ENCODE measurements around the gene AXIN2.

DNA sequence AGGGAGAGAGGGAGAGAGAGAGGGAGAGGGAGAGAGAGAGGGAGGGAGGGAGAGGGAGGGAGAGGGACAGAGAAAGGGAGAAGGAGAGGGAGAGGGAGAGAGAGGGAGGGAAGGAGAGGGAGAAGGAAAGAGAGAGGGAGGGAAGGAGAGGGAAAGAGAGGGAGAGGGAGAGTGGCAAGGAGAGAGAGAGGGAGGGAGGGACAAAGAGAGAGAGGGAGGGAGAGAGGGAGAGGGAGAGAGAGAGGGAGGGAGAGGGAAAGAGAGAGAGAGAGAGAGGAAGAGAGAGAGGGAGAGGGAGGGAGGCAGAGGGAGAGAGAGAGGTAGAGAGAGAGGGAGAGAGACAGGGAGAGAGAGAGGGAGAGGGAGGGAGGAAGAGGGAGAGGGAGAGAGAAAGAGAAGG lies 73.5 kb downstream of the AXIN2 start:
- TF ChIP-seq, protein P1, sequence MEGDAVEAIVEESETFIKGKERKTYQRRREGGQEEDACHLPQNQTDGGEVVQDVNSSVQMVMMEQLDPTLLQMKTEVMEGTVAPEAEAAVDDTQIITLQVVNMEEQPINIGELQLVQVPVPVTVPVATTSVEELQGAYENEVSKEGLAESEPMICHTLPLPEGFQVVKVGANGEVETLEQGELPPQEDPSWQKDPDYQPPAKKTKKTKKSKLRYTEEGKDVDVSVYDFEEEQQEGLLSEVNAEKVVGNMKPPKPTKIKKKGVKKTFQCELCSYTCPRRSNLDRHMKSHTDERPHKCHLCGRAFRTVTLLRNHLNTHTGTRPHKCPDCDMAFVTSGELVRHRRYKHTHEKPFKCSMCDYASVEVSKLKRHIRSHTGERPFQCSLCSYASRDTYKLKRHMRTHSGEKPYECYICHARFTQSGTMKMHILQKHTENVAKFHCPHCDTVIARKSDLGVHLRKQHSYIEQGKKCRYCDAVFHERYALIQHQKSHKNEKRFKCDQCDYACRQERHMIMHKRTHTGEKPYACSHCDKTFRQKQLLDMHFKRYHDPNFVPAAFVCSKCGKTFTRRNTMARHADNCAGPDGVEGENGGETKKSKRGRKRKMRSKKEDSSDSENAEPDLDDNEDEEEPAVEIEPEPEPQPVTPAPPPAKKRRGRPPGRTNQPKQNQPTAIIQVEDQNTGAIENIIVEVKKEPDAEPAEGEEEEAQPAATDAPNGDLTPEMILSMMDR (IDR thresholded peaks at IDR 0.05; ENCODE audit: insufficient read depth, low read length) = no peak
- TF ChIP-seq POLR2AphosphoS5 (IDR thresholded peaks at IDR 0.05; ENCODE audit: low read depth) (no peak), SPI1 (IDR thresholded peaks at IDR 0.05; ENCODE audit: borderline replicate concordance, low read depth) (no peak)
